ENCODE measurements around the gene CAPN8. TPM values are rescaled to one million over a fixed set of nuclear protein-coding genes. Genes with fewer than 3 reads are reported as not detected.

CAPN8 gene
- total RNA-seq, 1 donor from 2014 or later: 70.6 TPM

DNA sequence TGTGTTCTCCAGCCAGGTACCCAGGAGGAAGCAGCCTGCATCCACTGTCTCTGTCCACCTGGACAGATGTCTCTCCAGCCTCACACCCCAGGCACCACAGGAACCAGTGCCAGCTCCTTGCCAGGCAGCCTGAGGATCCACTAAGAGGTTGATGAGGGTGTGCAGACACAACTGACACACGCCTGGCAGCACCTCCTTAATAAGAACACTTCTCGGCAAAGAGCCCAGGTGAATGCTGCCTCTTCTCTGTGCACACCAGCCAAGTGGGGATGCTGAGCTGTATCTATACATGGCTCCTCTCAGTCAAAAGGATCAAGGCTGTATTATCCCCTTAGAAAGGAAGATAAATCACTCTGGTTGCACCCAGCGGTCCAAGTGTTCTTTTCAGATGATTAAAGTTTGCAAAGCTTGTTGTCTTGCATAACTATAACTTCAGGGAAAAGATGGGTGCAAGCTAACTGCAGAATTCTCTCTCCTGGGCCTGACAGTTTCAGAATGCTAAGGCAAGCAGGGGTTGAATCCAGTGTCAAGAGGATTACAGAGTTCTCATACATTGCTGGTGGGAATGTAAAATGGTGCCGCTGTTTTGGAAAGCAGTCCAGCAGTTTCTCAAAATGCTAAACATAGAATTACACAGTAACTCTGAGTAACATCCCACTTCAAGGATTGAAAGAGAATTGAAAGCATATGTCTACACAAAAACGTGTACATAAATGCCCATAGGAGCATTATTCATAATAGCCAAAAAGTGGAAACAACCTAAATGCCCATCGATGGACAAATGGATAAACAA is 3.7 kb upstream of the CAPN8 start:
- no peak for DNase-seq
- no peaks in the 10 kb centered on the region for H3K9me3 ChIP-seq
- no peak for ATAC-seq
- H3K27me3 ChIP-seq (ENCODE audit: low read depth): no peaks in the 10 kb centered on the region
- intact Hi-C loops (cut with DNase I): no loop called here
- H3K36me3 ChIP-seq: no peaks in the 10 kb centered on the region
- H3K4me1 ChIP-seq: peaks cover 4% of the 10 kb centered on the region
- no peak overlapping the region for H3K27ac ChIP-seq
- H3K4me3 ChIP-seq: no peak overlapping the region
- TF ChIP-seq, protein P1, sequence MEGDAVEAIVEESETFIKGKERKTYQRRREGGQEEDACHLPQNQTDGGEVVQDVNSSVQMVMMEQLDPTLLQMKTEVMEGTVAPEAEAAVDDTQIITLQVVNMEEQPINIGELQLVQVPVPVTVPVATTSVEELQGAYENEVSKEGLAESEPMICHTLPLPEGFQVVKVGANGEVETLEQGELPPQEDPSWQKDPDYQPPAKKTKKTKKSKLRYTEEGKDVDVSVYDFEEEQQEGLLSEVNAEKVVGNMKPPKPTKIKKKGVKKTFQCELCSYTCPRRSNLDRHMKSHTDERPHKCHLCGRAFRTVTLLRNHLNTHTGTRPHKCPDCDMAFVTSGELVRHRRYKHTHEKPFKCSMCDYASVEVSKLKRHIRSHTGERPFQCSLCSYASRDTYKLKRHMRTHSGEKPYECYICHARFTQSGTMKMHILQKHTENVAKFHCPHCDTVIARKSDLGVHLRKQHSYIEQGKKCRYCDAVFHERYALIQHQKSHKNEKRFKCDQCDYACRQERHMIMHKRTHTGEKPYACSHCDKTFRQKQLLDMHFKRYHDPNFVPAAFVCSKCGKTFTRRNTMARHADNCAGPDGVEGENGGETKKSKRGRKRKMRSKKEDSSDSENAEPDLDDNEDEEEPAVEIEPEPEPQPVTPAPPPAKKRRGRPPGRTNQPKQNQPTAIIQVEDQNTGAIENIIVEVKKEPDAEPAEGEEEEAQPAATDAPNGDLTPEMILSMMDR (IDR thresholded peaks at IDR 0.05): no peak

DNA sequence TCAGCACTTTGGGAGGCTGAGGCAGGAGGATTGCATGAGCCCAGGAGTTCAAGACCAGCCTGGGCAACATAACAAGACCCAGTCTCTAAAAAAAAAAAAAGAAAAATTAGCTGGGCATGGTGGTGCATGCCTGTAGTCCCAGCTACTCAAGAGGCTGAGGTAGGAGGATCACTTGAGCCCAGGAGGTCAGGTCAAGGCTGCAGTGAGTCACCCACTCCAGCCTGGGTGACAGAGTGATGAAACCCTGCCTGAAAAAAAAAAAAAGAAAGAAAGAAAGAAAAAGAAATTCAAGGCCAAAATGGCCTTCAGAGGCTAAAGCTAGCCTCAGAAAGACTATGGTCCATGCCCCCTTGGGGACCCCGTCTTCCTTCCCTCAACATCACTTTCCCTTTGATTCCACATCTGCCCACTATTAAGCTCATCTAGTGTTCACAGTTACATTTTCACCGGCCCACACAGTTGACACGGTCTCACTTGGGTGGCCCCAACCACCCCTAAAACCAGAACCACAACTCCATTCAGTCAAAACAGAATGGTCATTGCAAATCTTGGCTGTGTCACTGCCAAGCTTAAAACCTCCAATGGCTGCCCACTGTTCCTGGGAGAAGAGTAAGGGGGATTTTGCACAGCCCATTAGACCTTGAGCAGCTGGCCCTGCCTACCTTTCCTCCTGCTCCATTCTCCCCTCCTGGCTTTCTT is 2.1 kb upstream of the CAPN8 start:
- no peak for DNase-seq
- no peak overlapping the region for H3K27ac ChIP-seq
- intact Hi-C loops (cut with DNase I): no loop called here
- peaks cover 4% of the 10 kb centered on the region for H3K4me1 ChIP-seq
- peak in 1 of 2 donors; percentile 50 for ATAC-seq
- TF ChIP-seq, protein P1 (IDR thresholded peaks at IDR 0.05): no peak
- H3K36me3 ChIP-seq: no peaks in the 10 kb centered on the region
- no peak overlapping the region for H3K4me3 ChIP-seq
- H3K27me3 ChIP-seq (ENCODE audit: low read depth): no peaks in the 10 kb centered on the region
- no peaks in the 10 kb centered on the region for H3K9me3 ChIP-seq

DNA sequence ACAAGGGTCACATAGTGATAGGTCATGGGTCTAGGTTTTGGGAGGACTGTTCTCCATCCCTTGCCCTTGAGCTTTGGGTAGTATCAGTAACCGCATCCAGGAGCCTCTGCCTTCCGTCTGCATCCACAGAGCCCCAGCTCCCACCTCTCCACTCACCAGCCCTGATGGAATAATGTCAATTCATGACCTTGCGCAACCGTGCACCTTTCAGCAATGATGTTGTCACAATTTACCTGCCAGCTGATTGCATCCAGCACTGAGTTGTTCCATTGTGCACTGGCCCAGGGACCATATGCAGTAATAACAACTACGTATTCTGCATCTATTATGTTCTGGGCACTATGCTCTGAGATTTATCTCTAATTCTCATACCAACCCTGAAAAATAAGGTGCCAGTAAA is 1.4 kb downstream of the CAPN8 start:
- TF ChIP-seq, protein P1 (IDR thresholded peaks at IDR 0.05): no peak
- peak; percentile 23 to 32 for ATAC-seq
- Histone ChIP-seq H3K9me3 (no peaks in the 10 kb centered on the region), H3K36me3 (no peaks in the 10 kb centered on the region), H3K4me3 (peak overlapping the region; percentile 34), H3K27me3 (ENCODE audit: low read depth) (no peaks in the 10 kb centered on the region), H3K4me1 (peaks cover 4% of the 10 kb centered on the region), H3K27ac (peak overlapping the region; percentile 76)
- intact Hi-C loops (cut with DNase I): no loop called here
- no peak for DNase-seq

DNA sequence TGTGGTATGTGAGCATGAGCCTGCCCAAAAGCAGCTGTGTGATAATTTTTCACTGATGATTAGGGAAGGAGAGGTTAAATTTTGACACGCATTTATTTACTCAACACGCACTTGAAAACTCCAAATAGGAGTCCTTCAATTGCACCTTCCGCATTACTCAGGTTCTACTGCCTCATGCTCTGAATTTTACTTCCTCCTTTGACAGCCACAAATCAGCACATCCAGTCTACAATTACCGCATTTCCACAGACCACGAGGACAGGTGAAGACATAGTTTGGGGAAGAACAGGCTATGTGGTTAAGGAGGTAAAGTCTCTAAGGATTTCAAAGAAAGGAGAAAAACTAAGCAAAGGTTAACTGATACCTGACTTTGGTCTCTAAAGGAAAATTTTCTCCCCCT is 2.6 kb downstream of the CAPN8 start:
- H3K4me3 ChIP-seq: no peak overlapping the region
- intact Hi-C loops (cut with DNase I): no loop called here
- TF ChIP-seq, protein P1 (IDR thresholded peaks at IDR 0.05): no peak
- no peaks in the 10 kb centered on the region for H3K9me3 ChIP-seq
- peak overlapping the region; percentile 74 for H3K27ac ChIP-seq
- no peaks in the 10 kb centered on the region for H3K27me3 ChIP-seq (ENCODE audit: low read depth)
- DNase-seq (no peak), ATAC-seq (peak; percentile 79 to 80)
- peaks cover 4% of the 10 kb centered on the region for H3K4me1 ChIP-seq
- H3K36me3 ChIP-seq: no peaks in the 10 kb centered on the region

DNA sequence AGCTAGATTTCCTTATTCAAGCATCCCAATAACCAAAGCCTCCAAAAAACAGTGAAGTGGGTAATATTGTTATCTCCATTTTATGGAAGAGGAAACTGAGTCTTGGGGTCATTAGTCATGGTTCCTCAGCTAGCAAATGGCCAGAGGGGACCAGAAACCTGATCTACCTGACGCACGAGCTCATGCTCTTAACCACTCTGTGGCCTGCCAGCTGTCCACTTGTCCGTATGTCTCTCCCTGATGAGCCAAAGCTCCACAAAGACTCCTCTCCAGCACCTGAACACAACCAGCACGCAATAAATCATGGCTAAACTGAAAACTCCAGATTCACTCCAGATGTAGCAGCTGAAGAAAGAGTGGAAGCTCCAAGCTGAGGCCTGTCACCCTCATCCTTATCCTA is 5.8 kb downstream of the CAPN8 start:
- H3K4me1 ChIP-seq: no peaks in the 10 kb centered on the region
- no peak overlapping the region for H3K4me3 ChIP-seq
- intact Hi-C loops (cut with DNase I): no loop called here
- ATAC-seq: no peak
- H3K9me3 ChIP-seq: no peaks in the 10 kb centered on the region
- H3K27ac ChIP-seq: no peak overlapping the region
- no peaks in the 10 kb centered on the region for H3K36me3 ChIP-seq
- H3K27me3 ChIP-seq (ENCODE audit: low read depth): no peaks in the 10 kb centered on the region
- DNase-seq: no peak
- TF ChIP-seq, protein P1 (IDR thresholded peaks at IDR 0.05): no peak
